ENCODE results near the gene MRPL23.

DNA sequence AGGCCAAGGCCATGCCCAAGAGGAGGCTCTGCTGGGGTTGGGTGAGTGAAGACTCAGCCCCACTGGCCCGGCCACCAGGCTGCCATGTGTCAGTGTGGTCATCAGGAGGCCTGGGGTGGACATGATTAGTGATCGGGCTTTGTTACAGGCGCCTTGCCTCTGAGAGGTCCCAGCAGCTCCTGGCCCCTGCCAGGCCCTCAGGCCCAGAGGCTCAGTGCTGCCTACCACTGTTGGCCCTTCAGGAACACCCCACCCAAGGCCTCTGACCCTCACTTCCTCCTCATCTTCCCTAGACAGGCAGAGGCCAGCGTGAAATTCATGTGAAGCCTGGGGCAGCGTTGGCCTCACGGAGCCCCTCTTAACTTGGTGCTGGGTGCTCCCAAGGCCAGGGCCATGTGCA is 2.2 kb downstream of the MRPL23 start:
- TF ChIP-seq CTCF (conservative IDR thresholded peaks at IDR 0.05; ENCODE audit: low read depth, low read length) (no peak), EZH2 (IDR thresholded peaks at IDR 0.05; ENCODE audit: borderline replicate concordance, low read depth, low read length, poor library complexity, severe bottlenecking) (no peak)
